B cell (primary cell): ENCODE data around the gene SLC10A4. TPM values are rescaled to one million over a fixed set of nuclear protein-coding genes. Genes with fewer than 3 reads are reported as not detected.

Experiments used
- ATAC-seq: fragments of 200-7000 bp; cut with Tn5 transposase; one replicate; pipeline ENCODE4 v1.10.0; 2021; ENCODE audit warnings: low read depth, mild to moderate bottlenecking, moderate number of reproducible peaks, moderate library complexity
- CTCF ChIA-PET: fragments of 350-600 bp; sonication (Branson Sonifier 250); formaldehyde crosslinking; loops from one replicate; lab custom pipeline; 2021; ENCODE audit warnings: antibody characterized with exemption, inconsistent platforms; lab: Charles Lee
- POLR2A ChIA-PET: fragments of 350-600 bp; sonication (Branson Sonifier 250); formaldehyde crosslinking; loops from one replicate; lab custom pipeline; 2021; ENCODE audit warnings: antibody characterized with exemption; lab: Charles Lee
- DNase-seq: peaks from one replicate; pipeline ENCODE4 v3.0.0; 2013
- H2AFZ ChIP-seq: 2 replicates; pipeline ENCODE4 v1.6.1; 2012; ENCODE audit warnings: mild to moderate bottlenecking, low read depth, low read length; ENCODE audit not compliant: insufficient read depth, poor library complexity, severe bottlenecking
- H3K27ac ChIP-seq, 2 donors: 1 replicate in 1 of 2; 2 replicates in 1 of 2; pipeline ENCODE4 v1.5.1; 2012 to 2013; ENCODE audit warnings: low read length in 2 of 2, mild to moderate bottlenecking in 2 of 2, moderate library complexity in 1 of 2
- H3K27me3 ChIP-seq, 4 experiments: fragments of 200-600 bp in 1 of 4; sonication (generic) in 1 of 4; replicated peaks in 1 of 4; 1 replicate in 2 of 4; 2 replicates in 2 of 4; pipeline versions ENCODE4 v1.6.1 to v1.7.0; 2013 to 2016; ENCODE audit warnings: low read length in 3 of 4, mild to moderate bottlenecking in 2 of 4, mixed read lengths in 1 of 4, moderate library complexity in 1 of 4; ENCODE audit not compliant: insufficient read depth in 4 of 4, control insufficient read depth in 3 of 4; ENCODE audit errors: control extremely low read depth in 1 of 4
- H3K36me3 ChIP-seq, 2 experiments: replicated peaks in 1 of 2; 1 replicate in 1 of 2; 2 replicates in 1 of 2; pipeline versions ENCODE4 v1.6.1 to v1.7.1; 2013; ENCODE audit warnings: low read length in 1 of 2; ENCODE audit not compliant: insufficient read depth in 2 of 2, control insufficient read depth in 1 of 2; ENCODE audit errors: control extremely low read depth in 1 of 2, extremely low read depth in 1 of 2
- H3K4me1 ChIP-seq, 2 donors: fragments of 200-600 bp in 1 of 2; sonication (generic) in 1 of 2; 1 replicate in 1 of 2; 2 replicates in 1 of 2; pipeline versions ENCODE4 v1.5.1 to v1.6.1; 2013 to 2017; ENCODE audit warnings: low read length in 2 of 2; ENCODE audit not compliant: control insufficient read depth in 2 of 2, insufficient read depth in 2 of 2
- H3K4me2 ChIP-seq: replicated peaks from 2 replicates; pipeline ENCODE3; 2012; ENCODE audit warnings: mild to moderate bottlenecking, low read depth, low read length; ENCODE audit not compliant: poor library complexity, severe bottlenecking
- H3K4me3 ChIP-seq, 5 experiments: fragments of 200-600 bp in 1 of 5; sonication (generic) in 1 of 5; 1 replicate in 3 of 5; 2 replicates in 2 of 5; pipeline versions ENCODE4 v1.5.1 to v1.7.0; 2011 to 2016; ENCODE audit warnings: low read length in 4 of 5, mild to moderate bottlenecking in 4 of 5, low read depth in 2 of 5, control low read depth in 1 of 5, moderate library complexity in 1 of 5; ENCODE audit not compliant: insufficient read depth in 1 of 5; ENCODE audit errors: control extremely low read depth in 1 of 5, extremely low read depth in 1 of 5
- H3K79me2 ChIP-seq: fragments of 200-600 bp; sonication (generic); one replicate; pipeline ENCODE4 v1.6.0; 2016; ENCODE audit warnings: low read length; ENCODE audit not compliant: control insufficient read depth, insufficient read depth
- H3K9ac ChIP-seq: fragments of 200-600 bp; sonication (generic); 2 replicates; pipeline ENCODE4 v1.6.1; 2017; ENCODE audit warnings: mild to moderate bottlenecking, low read length, moderate library complexity
- H3K9me3 ChIP-seq, 3 donors: one replicate each; pipeline versions ENCODE4 v1.6.1 to v1.7.1; 2013; ENCODE audit warnings: low read length in 2 of 3; ENCODE audit not compliant: control insufficient read depth in 2 of 3, insufficient read depth in 1 of 3; ENCODE audit errors: control extremely low read depth in 1 of 3
- H4K20me1 ChIP-seq: 2 replicates; pipeline ENCODE4 v1.6.0; 2012; ENCODE audit warnings: mild to moderate bottlenecking, low read length; ENCODE audit not compliant: insufficient read depth, control insufficient read depth, poor library complexity, severe bottlenecking
- H3K27ac Mint-ChIP-seq: one replicate; pipeline ENCODE4 v1.8.0; 2021; ENCODE audit warnings: mixed read lengths
- H3K27me3 Mint-ChIP-seq: one replicate; pipeline ENCODE4 v1.8.0; 2021; ENCODE audit warnings: mixed read lengths
- H3K4me1 Mint-ChIP-seq: one replicate; pipeline ENCODE4 v1.8.0; 2021; ENCODE audit warnings: mixed read lengths
- H3K4me3 Mint-ChIP-seq: one replicate; pipeline ENCODE4 v1.8.0; 2021; ENCODE audit warnings: mixed read lengths
- H3K9me3 Mint-ChIP-seq: one replicate; pipeline ENCODE4 v1.8.0; 2022; ENCODE audit warnings: mixed read lengths; ENCODE audit not compliant: insufficient read depth
- CTCF ChIP-seq: fragments of 200-600 bp; IDR thresholded peaks from one replicate; pipeline ENCODE4 v1.8.0; 2022; ENCODE audit warnings: antibody characterized with exemption, mild to moderate bottlenecking
- EZH2 ChIP-seq: IDR thresholded peaks from 2 replicates; pipeline ENCODE4 v1.6.1; 2012; ENCODE audit warnings: borderline replicate concordance, low read depth, mild to moderate bottlenecking, moderate library complexity, low read length; ENCODE audit not compliant: insufficient read depth, poor library complexity, severe bottlenecking
- WGBS: methylation state at CpG from one replicate; pipeline ENCODE4 v1.1.5; 2013; ENCODE audit warnings: missing lambda C conversion rate; ENCODE audit not compliant: insufficient coverage; 5-methylcytosine and 5-hydroxymethylcytosine counted together
- intact Hi-C: fragments of 100-400 bp; cut with micrococcal nuclease; formaldehyde crosslinking; loops from one replicate; pipeline ENCODE4 v1.10.0; 2022
- polyA plus RNA-seq: library from polyadenylated mRNA; depleted of rRNA; stranded (reverse); fragments of >200 nt; gene quantifications from 2 replicates; pipeline ENCODE4 v1.2.3, GENCODE V29; 2012
- total RNA-seq, 2 donors: library from RNA; stranded (reverse); fragments of 120-200 nt in 1 of 2; gene quantifications; 1 replicate in 1 of 2; 2 replicates in 1 of 2; pipeline versions ENCODE4 v1.2.3 to v1.2.4, GENCODE V29; 2013 to 2022

Gene SLC10A4
- total and polyA plus RNA-seq, 2 donors (not counting 1 experiment from before 2014, with no cell fraction given): 0.07 to 0.25 TPM

- Histone ChIP-seq H3K27ac (no peak overlapping the region), H3K4me2 (no peak overlapping the region), H3K79me2 (no peaks in the 10 kb centered on the region), H3K27me3 (no peaks in the 10 kb centered on the region), H3K36me3 (peaks cover 40 to 61% of the 10 kb centered on the region in 2 experiments), H3K9me3 (no peaks in the 10 kb centered on the region), H2AFZ (no peak overlapping the region), H3K9ac (no peak overlapping the region), H4K20me1 (no peaks in the 10 kb centered on the region), H3K4me1 (no peaks in the 10 kb centered on the region), H3K4me3 (no peak overlapping the region)
- ChIA-PET CTCF (interaction anchor here (1.6 kb wide), 1 partner anchor 445 kb away, joined by 3 read pairs; no protein-coding TSS in a partner anchor), POLR2A (no interaction called here)
- ATAC-seq: no peak
- 100% methylated on average over 2 of the region's 3 CpGs for WGBS
- no peak for TF ChIP-seq EZH2
- TF ChIP-seq CTCF: no peak
- H3K4me3 Mint-ChIP-seq: no peak overlapping the region
- no peak for DNase-seq
- no peak overlapping the region for H3K27ac Mint-ChIP-seq
- no peaks in the 10 kb centered on the region for H3K4me1 Mint-ChIP-seq
- intact Hi-C loops: no loop called here
- no peaks in the 10 kb centered on the region for H3K27me3 Mint-ChIP-seq
- no peaks in the 10 kb centered on the region for H3K9me3 Mint-ChIP-seq
Measured at GRCh38 chr4:48518143-48518542, 35.0 kb downstream of the SLC10A4 start.

GRCh38 chr4:48526406-48526805, 43.3 kb downstream of the SLC10A4 start:
- TF ChIP-seq EZH2 (no peak), CTCF (no peak)
- Histone ChIP-seq H3K27ac (no peak overlapping the region), H3K9me3 (peaks cover 0 to 2% (median 0%) of the 10 kb centered on the region in 3 donors), H3K9ac (no peak overlapping the region), H3K4me1 (no peaks in the 10 kb centered on the region), H4K20me1 (no peaks in the 10 kb centered on the region), H3K4me2 (no peak overlapping the region), H3K27me3 (no peaks in the 10 kb centered on the region), H3K36me3 (peaks cover 12 to 57% of the 10 kb centered on the region in 2 experiments), H3K4me3 (no peak overlapping the region), H3K79me2 (no peaks in the 10 kb centered on the region), H2AFZ (no peak overlapping the region)
- Mint-ChIP-seq H3K27me3 (no peaks in the 10 kb centered on the region), H3K4me3 (no peak overlapping the region), H3K27ac (no peak overlapping the region), H3K4me1 (no peaks in the 10 kb centered on the region), H3K9me3 (no peaks in the 10 kb centered on the region)
- intact Hi-C loops: no loop called here
- DNase-seq (no peak), ATAC-seq (no peak)
- ChIA-PET CTCF (interaction anchor here (1.1 to 1.3 kb wide), 2 partner anchors 53 to 399 kb away, joined by 3 to 6 read pairs; no protein-coding TSS in a partner anchor), POLR2A (no interaction called here)
- whole genome bisulfite sequencing: no CpG with 5 or more reads among the region's 1 CpG
